Activated CD8-positive, alpha-beta T cell treated with anti-CD3 and anti-CD28 coated beads for 36 hours (primary cell): ENCODE measurements around the gene SRSF10. TPM values are rescaled to one million over a fixed set of nuclear protein-coding genes. Genes with fewer than 3 reads are reported as not detected.

Experiments used
- ATAC-seq: fragments of 200-7000 bp; cut with Tn5 transposase; one replicate; pipeline ENCODE4 v1.10.0; 2021; ENCODE audit warnings: mild to moderate bottlenecking, moderate library complexity
- CTCF ChIA-PET: fragments of 350-600 bp; sonication (Branson Sonifier 250); formaldehyde crosslinking; loops from one replicate; lab custom pipeline; 2021; ENCODE audit warnings: antibody characterized with exemption; lab: Charles Lee
- POLR2A ChIA-PET: fragments of 350-600 bp; sonication (Branson Sonifier 250); formaldehyde crosslinking; loops from one replicate; lab custom pipeline; 2021; ENCODE audit warnings: antibody characterized with exemption; lab: Charles Lee
- DNase-seq: peaks from one replicate; pipeline ENCODE4 v3.0.0-alpha.2; 2020
- H3K27ac Mint-ChIP-seq: one replicate; pipeline ENCODE4 v1.8.0; 2021; ENCODE audit warnings: mild to moderate bottlenecking, mixed read lengths
- H3K27me3 Mint-ChIP-seq: one replicate; pipeline ENCODE4 v1.8.0; 2021; ENCODE audit warnings: mixed read lengths
- H3K36me3 Mint-ChIP-seq: one replicate; pipeline ENCODE4 v1.8.0; 2021; ENCODE audit warnings: low read depth, mixed read lengths
- H3K4me1 Mint-ChIP-seq: one replicate; pipeline ENCODE4 v1.8.0; 2021; ENCODE audit warnings: low read depth, mixed read lengths
- H3K4me3 Mint-ChIP-seq: one replicate; pipeline ENCODE4 v1.8.0; 2021; ENCODE audit warnings: mild to moderate bottlenecking, moderate library complexity, mixed read lengths
- H3K9me3 Mint-ChIP-seq: one replicate; pipeline ENCODE4 v1.8.0; 2021; ENCODE audit warnings: mixed read lengths
- intact Hi-C: fragments of 100-400 bp; cut with micrococcal nuclease; formaldehyde crosslinking; loops from one replicate; pipeline ENCODE4 v1.10.0; 2022
- total RNA-seq, 2 experiments: library from RNA; stranded (reverse); gene quantifications; one replicate each; pipeline ENCODE4 v1.2.3, GENCODE V29; 2021
- TF ChIP-seq, protein P1 (sequence below): fragments of 200-600 bp; IDR thresholded peaks from one replicate; pipeline ENCODE4 v1.8.0; 2022; ENCODE audit warnings: antibody characterized with exemption, mild to moderate bottlenecking

The SRSF10 gene
- total RNA-seq, 2 experiments from 2014 or later, result 203 to 206 TPM

DNA sequence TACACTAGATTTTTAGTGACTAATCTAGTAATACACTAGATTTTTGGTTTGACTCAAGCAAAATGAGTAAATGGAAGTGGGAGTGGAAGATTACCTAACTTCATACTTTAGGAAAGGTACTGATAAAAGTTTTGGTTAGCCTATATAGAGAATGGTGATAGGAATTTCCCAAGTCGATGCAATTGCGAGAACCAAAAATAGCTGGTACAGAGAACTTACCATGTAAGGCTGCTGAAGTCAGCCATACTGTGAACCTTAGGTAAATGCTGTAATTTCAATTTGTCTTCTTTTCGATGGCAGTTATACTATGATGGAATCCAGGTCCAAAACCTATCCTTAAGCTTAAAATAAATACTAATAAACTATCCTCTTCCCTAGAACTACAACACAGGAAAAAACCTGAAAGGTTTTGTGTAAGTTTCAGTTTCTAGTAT, 15.9 kb downstream of the SRSF10 start:
- Mint-ChIP-seq H3K4me1 (peaks cover 66% of the 10 kb centered on the region), H3K27me3 (no peaks in the 10 kb centered on the region), H3K36me3 (peaks cover 67% of the 10 kb centered on the region), H3K4me3 (peak overlapping the region; percentile 38), H3K27ac (peak overlapping the region; percentile 83), H3K9me3 (no peaks in the 10 kb centered on the region)
- CTCF ChIA-PET, result interaction anchor here (1.3 to 1.4 kb wide), 2 partner anchors 12 to 154 kb away, joined by 4 to 6 read pairs; no protein-coding TSS in a partner anchor
- no peak for ATAC-seq
- TF ChIP-seq, protein P1, sequence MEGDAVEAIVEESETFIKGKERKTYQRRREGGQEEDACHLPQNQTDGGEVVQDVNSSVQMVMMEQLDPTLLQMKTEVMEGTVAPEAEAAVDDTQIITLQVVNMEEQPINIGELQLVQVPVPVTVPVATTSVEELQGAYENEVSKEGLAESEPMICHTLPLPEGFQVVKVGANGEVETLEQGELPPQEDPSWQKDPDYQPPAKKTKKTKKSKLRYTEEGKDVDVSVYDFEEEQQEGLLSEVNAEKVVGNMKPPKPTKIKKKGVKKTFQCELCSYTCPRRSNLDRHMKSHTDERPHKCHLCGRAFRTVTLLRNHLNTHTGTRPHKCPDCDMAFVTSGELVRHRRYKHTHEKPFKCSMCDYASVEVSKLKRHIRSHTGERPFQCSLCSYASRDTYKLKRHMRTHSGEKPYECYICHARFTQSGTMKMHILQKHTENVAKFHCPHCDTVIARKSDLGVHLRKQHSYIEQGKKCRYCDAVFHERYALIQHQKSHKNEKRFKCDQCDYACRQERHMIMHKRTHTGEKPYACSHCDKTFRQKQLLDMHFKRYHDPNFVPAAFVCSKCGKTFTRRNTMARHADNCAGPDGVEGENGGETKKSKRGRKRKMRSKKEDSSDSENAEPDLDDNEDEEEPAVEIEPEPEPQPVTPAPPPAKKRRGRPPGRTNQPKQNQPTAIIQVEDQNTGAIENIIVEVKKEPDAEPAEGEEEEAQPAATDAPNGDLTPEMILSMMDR, result no peak
- DNase-seq, result no peak
- POLR2A ChIA-PET, result interaction anchor here (1.0 to 8.7 kb wide), 5 partner anchors 8 to 139 kb away, joined by 3 to 128 read pairs (median 4); partner anchors contain the start of genes HMGCL and SRSF10
- intact Hi-C loops, result no loop called here

DNA sequence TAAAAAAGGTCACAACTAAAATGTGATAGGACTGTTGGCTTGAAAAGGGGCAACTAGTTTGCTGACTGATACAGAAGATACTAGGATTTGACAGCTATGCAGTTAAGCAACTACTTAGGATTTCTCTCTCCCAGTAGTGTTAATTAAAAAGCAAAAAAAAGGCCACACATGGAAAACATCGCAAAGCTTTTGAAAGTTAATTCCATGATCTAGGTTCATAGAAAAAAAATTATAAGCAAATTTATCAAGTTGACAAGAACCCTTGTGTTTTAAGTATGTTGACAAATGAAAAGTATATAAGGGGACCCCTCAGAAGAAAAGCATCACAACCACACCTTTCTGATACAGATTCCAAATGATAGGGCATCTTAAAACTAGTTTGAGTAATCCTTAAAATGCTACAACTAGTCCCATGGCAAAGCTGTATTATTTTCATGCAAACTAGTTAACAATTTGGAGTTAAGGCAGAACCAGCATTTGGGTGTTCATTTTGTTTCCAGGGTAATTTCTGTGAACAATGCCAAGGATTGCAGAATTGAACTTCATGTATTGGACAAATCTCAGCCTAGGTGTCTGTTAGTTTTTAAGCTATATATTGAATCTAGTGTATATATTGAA, 16.4 kb downstream of the SRSF10 start:
- intact Hi-C loops, result no loop called here
- TF ChIP-seq, protein P1, result no peak
- ChIA-PET CTCF (interaction anchor here (1.3 to 1.4 kb wide), 2 partner anchors 12 to 153 kb away, joined by 4 to 6 read pairs; no protein-coding TSS in a partner anchor), POLR2A (interaction anchor here (1.0 to 8.7 kb wide), 5 partner anchors 8 to 138 kb away, joined by 3 to 128 read pairs (median 4); partner anchors contain the start of genes HMGCL and SRSF10)
- Mint-ChIP-seq H3K27me3 (no peaks in the 10 kb centered on the region), H3K4me1 (peaks cover 66% of the 10 kb centered on the region), H3K27ac (peak overlapping the region; percentile 83), H3K4me3 (peak overlapping the region; percentile 38), H3K36me3 (peaks cover 67% of the 10 kb centered on the region), H3K9me3 (no peaks in the 10 kb centered on the region)
- ATAC-seq (no peak), DNase-seq (no peak)

DNA sequence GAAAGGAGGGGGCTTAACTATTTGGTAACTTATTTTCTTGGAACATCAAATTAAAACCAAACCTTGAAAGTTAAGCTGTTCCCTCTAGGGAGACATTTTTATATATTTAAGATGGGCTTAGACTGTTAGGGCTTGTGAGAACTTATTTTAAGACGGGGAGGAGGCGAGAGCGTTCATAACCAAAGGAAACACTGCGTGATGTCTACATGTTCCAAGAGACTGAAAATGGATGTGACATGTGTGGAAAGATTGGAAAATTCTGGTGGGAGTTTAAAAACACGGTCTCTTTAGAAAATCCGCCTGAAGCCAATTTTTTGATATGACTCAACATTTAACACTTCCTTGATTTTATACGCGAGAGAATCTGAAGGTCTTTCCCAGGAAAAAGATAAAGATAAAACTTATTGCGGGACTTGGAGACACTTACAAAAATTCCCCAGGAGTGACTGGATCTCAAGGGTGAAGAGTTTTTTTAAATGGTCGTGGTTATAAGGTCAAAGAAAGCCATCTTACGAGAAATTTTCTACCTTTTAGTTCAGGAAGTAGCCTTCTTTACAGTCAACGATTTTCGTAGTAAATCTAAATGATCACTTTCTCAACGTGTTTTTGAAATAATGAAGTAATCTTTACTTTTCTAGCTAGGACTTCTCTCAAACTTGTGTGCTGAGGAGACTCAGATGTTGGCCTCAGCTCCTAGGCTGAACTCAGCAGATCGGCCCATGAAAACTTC, 19.7 kb downstream of the SRSF10 start:
- Mint-ChIP-seq H3K4me3 (peak overlapping the region; percentile 99), H3K27me3 (no peaks in the 10 kb centered on the region), H3K9me3 (no peaks in the 10 kb centered on the region), H3K27ac (peak overlapping the region; percentile 100), H3K4me1 (peaks cover 53% of the 10 kb centered on the region), H3K36me3 (peaks cover 46% of the 10 kb centered on the region)
- ChIA-PET POLR2A (interaction anchor here (0.7 to 4.1 kb wide), 13 partner anchors 9 to 967 kb away, joined by 3 to 120 read pairs (median 4); partner anchors contain the start of genes ELOA and SRSF10), CTCF (interaction anchor here (0.6 to 1.8 kb wide), 5 partner anchors 8 to 187 kb away, joined by 3 to 5 read pairs (median 4); no protein-coding TSS in a partner anchor)
- ATAC-seq (no peak), DNase-seq (no peak)
- TF ChIP-seq, protein P1, result no peak
- intact Hi-C loops, result no loop called here

DNA sequence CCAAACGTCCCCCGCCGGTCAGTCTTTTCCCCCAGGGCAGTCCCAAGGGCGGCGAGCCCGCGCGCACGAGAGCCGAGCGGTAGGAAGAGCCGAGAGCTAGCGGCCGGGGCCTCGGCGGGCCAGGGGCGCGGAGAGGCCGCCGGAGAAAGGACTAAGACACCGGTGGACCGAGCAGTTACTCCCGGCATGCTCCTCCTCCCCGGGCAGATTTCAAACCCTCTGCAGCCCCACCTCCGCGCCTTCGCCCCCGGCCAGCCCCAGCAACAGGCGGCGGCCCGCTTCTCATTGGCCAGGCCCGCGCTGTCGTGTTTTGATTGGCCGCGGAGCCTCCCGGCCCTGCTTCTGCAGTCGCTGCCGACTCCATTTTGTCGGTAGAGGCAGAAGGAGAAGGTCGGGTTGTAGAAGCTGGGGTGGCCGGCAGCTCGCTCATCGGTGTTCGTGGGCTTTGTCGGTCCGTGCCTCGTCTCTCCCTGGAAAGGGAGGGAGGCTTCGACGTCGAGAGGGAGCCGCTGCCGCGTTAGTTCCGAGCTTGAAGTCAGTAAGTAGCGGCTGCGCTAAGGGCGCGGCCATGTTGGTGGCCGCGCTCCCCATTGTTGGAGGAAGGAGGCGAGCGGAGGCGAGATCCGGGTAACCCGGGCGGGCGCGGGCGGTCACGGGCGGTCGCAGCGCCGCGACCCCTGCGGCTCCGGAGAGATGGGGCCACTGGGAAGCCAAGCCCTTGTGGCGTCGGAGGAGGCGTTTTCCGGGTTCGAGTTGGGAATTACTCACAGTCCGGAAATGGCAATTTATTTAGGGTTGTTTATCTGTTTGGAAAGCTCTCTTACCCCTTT, 20.5 kb downstream of the SRSF10 start, which contains the start of gene PNRC2:
TSS of gene PNRC2 (plus strand) at position 368 of the 830 bp plus-strand sequence. CDS start 1,630 bp downstream, outside the sequence.
- intact Hi-C loops, result no loop called here
- peaks cover 52% of the 10 kb centered on the region for H3K4me1 Mint-ChIP-seq

More for the DNA sequence above, 20.5 kb downstream of the SRSF10 start, which contains the start of gene PNRC2:
- ChIA-PET CTCF (interaction anchor here (0.6 to 1.8 kb wide), 4 partner anchors 9 to 186 kb away, joined by 3 to 5 read pairs (median 4); no protein-coding TSS in a partner anchor), POLR2A (interaction anchor here (0.6 to 4.1 kb wide), 17 partner anchors 10 to 968 kb away, joined by 3 to 120 read pairs (median 4); partner anchors contain the start of genes ELOA, HMGCL, PITHD1 and RPL11)
- Mint-ChIP-seq H3K27me3 (no peaks in the 10 kb centered on the region), H3K9me3 (no peaks in the 10 kb centered on the region), H3K27ac (peak within 1 kb of the TSS; percentile 100), H3K4me3 (peak within 1 kb of the TSS; percentile 99), H3K36me3 (peaks cover 44% of the 10 kb centered on the region)
- DNase-seq (peak; percentile 98), ATAC-seq (peak; percentile 86)
- TF ChIP-seq, protein P1, result no peak
